ENCODE data around the gene ZNF598. TPM values are rescaled to one million over a fixed set of nuclear protein-coding genes. Genes with fewer than 3 reads are reported as not detected.

Gene ZNF598
- total and polyA plus RNA-seq, 2 experiments from 2014 or later = 8.5 to 48.6 TPM

DNA sequence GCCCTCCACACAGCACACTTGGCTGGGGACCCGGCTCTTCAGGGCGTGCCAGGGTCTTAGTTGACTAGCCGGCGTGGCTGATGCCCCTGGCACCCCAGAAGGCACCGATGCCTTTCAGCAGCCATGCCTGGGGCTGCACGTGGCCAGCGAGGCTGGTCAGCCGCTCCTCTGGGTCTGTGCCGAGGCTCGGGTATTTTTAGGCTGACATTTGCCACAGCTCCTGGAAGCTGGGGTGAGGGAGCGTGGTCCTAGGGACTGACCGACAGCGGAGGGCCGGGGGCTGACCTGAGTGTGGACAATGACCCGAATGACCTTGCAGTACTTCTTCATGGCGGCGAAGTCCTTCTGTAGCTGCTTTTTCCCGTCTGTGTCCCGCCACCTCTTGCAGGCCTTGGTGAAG is 59.1 kb downstream of the ZNF598 start (continued):
- TF ChIP-seq, protein P1, sequence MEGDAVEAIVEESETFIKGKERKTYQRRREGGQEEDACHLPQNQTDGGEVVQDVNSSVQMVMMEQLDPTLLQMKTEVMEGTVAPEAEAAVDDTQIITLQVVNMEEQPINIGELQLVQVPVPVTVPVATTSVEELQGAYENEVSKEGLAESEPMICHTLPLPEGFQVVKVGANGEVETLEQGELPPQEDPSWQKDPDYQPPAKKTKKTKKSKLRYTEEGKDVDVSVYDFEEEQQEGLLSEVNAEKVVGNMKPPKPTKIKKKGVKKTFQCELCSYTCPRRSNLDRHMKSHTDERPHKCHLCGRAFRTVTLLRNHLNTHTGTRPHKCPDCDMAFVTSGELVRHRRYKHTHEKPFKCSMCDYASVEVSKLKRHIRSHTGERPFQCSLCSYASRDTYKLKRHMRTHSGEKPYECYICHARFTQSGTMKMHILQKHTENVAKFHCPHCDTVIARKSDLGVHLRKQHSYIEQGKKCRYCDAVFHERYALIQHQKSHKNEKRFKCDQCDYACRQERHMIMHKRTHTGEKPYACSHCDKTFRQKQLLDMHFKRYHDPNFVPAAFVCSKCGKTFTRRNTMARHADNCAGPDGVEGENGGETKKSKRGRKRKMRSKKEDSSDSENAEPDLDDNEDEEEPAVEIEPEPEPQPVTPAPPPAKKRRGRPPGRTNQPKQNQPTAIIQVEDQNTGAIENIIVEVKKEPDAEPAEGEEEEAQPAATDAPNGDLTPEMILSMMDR (conservative IDR thresholded peaks at IDR 0.05; ENCODE audit: low read depth in 2 of 2) = no peak
- TF ChIP-seq NANOG (IDR thresholded peaks at IDR 0.05; ENCODE audit: borderline replicate concordance) = no peak
- no peak for TF ChIP-seq EZH2phosphoT487 (IDR thresholded peaks at IDR 0.05; ENCODE audit: unreplicated experiment)
- TF ChIP-seq, protein P2, sequence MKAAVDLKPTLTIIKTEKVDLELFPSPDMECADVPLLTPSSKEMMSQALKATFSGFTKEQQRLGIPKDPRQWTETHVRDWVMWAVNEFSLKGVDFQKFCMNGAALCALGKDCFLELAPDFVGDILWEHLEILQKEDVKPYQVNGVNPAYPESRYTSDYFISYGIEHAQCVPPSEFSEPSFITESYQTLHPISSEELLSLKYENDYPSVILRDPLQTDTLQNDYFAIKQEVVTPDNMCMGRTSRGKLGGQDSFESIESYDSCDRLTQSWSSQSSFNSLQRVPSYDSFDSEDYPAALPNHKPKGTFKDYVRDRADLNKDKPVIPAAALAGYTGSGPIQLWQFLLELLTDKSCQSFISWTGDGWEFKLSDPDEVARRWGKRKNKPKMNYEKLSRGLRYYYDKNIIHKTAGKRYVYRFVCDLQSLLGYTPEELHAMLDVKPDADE (IDR thresholded peaks at IDR 0.05) = no peak
- no peak for TF ChIP-seq ZNF331 (CRISPR knock-in tag; IDR thresholded peaks at IDR 0.05; ENCODE audit: low read depth)

DNA sequence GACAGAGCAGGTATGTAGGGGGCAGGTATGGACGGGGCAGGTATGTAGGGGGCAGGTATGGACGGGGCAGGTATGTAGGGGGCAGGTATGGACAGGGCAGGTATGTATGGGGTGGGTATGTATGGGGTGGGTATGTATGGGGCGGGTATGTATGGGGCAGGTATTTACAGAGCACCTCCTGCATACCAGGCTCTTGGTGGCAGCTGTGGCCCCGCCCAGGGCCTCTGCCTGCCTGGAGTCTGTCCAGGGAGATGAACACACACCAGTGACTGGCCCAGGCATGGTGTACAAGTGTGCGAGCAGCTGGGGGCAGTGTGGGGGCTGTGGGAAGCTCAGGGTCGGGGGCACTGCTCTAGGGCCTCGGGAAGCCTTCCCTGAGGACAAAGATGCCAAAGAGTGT is 59.6 kb downstream of the ZNF598 start:
- Mint-ChIP-seq H3K36me3 (ENCODE audit: low read depth) (no peaks in the 10 kb centered on the region), H3K27me3 (ENCODE audit: insufficient read depth, low read depth, poor library complexity) (peaks cover 3% of the 10 kb centered on the region), H3K4me3 (no peak overlapping the region), H3K4me1 (no peaks in the 10 kb centered on the region; the same call in 2 of the 3 replicates), H3K9me3 (no peaks in the 10 kb centered on the region), H3K27ac (no peak overlapping the region)
- ATAC-seq = no peak
- no peaks in the 10 kb centered on the region for H3K36me3 ChIP-seq (ENCODE audit: insufficient read depth)
- H3K4me3 ChIP-seq = no peak overlapping the region
- no peaks in the 10 kb centered on the region for H3K9me2 ChIP-seq (ENCODE audit: insufficient read depth)
- no peaks in the 10 kb centered on the region for H3K27me3 ChIP-seq (ENCODE audit: insufficient read depth)
- H3K4me1 ChIP-seq (ENCODE audit: insufficient read depth) = no peaks in the 10 kb centered on the region
- no peaks in the 10 kb centered on the region for H4K20me1 ChIP-seq (replicated peaks; ENCODE audit: insufficient read depth)
- no peak overlapping the region for H3K4me2 ChIP-seq
- DNase-seq (ENCODE audit: low spot score) = no peak
- H3K27ac ChIP-seq (ENCODE audit: low read depth) = no peak overlapping the region
- no peaks in the 10 kb centered on the region for H3K79me2 ChIP-seq (replicated peaks; ENCODE audit: insufficient read depth)
- H3F3A ChIP-seq (replicated peaks; ENCODE audit: low read depth) = no peaks in the 10 kb centered on the region
- no peak overlapping the region for H2AFZ ChIP-seq
- no peak for TF ChIP-seq STAT1 (IDR thresholded peaks at IDR 0.05; ENCODE audit: unreplicated experiment)
- TF ChIP-seq EZH2phosphoT487 (IDR thresholded peaks at IDR 0.05; ENCODE audit: unreplicated experiment) = no peak
- no peak for TF ChIP-seq NANOG (IDR thresholded peaks at IDR 0.05; ENCODE audit: borderline replicate concordance)
- TF ChIP-seq JUNB (IDR thresholded peaks at IDR 0.05; ENCODE audit: unreplicated experiment) = no peak
- no peak for TF ChIP-seq CREB1 (CRISPR knock-in tag; IDR thresholded peaks at IDR 0.05; ENCODE audit: low read depth)
- no peak for TF ChIP-seq EZH2 (IDR thresholded peaks at IDR 0.05; ENCODE audit: low read depth, unreplicated experiment)
- TF ChIP-seq, protein P3, sequence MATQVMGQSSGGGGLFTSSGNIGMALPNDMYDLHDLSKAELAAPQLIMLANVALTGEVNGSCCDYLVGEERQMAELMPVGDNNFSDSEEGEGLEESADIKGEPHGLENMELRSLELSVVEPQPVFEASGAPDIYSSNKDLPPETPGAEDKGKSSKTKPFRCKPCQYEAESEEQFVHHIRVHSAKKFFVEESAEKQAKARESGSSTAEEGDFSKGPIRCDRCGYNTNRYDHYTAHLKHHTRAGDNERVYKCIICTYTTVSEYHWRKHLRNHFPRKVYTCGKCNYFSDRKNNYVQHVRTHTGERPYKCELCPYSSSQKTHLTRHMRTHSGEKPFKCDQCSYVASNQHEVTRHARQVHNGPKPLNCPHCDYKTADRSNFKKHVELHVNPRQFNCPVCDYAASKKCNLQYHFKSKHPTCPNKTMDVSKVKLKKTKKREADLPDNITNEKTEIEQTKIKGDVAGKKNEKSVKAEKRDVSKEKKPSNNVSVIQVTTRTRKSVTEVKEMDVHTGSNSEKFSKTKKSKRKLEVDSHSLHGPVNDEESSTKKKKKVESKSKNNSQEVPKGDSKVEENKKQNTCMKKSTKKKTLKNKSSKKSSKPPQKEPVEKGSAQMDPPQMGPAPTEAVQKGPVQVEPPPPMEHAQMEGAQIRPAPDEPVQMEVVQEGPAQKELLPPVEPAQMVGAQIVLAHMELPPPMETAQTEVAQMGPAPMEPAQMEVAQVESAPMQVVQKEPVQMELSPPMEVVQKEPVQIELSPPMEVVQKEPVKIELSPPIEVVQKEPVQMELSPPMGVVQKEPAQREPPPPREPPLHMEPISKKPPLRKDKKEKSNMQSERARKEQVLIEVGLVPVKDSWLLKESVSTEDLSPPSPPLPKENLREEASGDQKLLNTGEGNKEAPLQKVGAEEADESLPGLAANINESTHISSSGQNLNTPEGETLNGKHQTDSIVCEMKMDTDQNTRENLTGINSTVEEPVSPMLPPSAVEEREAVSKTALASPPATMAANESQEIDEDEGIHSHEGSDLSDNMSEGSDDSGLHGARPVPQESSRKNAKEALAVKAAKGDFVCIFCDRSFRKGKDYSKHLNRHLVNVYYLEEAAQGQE (IDR thresholded peaks at IDR 0.05; ENCODE audit: unreplicated experiment) = no peak
- TF ChIP-seq, protein P2 (IDR thresholded peaks at IDR 0.05) = no peak
- no peak for TF ChIP-seq ZNF114 (CRISPR knock-in tag; IDR thresholded peaks at IDR 0.05)
- TF ChIP-seq POLR2AphosphoS5 (IDR thresholded peaks at IDR 0.05; ENCODE audit: low read depth) = no peak

Measured in GM23338 (cell line).